ENCODE results near the gene TTC23. TPM values are rescaled to one million over a fixed set of nuclear protein-coding genes. Genes with fewer than 3 reads are reported as not detected.
A peak's percentile ranks its signal among the peaks of the same experiment; 100 is the strongest.

TTC23 gene
- polyA plus RNA-seq, 4 donors = 27.4 to 32.6 (median 31.6) TPM

DNA sequence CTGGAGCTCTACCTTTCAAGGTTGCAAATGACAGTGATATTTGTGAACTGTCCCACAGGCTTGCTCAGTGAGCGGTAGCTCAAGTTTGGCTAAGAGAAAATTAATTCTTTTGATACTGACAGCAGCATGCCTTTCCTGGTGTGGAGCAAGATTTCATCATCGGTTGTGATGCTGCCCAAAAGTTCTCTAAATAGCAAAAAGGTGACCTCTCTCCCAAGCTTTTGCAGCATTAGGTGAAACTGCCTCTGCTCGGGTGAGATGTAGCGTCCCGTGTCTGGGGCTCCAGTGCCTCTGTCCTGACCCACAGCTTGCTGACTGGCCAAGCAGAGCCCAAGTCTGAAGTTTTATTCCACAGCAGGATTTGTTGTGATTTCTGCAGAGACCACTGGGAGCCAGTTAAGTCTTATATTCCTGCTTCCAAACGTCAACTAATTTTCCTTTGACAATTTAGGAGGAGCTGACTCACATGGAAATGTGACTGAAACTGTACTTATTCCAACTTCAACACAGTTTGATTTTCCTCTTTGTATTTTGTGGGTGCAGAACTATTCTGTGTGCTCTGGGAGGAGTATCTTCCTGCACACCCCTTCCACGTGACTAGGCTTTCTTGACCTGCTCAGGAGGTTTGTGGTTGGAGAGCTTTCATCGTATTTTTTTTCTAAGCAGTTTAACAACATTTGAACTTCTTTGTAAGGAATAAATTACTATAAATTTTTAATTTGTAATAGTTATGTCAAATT, 138.6 kb downstream of the TTC23 start:
- no peak for DNase-seq (ENCODE audit: low read depth in 4 of 4, low spot score in 3 of 4)

DNA sequence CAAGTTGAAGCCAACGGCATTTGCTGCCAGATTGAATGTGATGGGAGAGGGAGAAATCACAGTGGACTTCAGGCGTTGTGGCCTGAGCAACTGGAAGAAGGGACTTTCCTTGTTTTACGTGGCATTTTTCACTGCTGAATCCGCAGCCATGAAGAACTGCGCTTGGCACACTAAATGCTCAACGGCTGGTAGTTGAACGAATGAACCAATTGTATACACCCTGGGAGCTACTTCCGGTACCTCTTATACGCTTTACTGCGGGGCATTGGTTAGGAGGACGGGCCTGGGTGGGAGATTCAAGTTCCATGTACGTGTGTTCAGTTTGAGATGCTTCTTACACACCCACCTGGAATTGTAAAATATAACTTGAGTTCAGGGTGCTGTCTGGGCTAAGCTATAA, 139.3 kb downstream of the TTC23 start:
- DNase-seq (ENCODE audit: low read depth in 4 of 4, low spot score in 3 of 4) = no peak

DNA sequence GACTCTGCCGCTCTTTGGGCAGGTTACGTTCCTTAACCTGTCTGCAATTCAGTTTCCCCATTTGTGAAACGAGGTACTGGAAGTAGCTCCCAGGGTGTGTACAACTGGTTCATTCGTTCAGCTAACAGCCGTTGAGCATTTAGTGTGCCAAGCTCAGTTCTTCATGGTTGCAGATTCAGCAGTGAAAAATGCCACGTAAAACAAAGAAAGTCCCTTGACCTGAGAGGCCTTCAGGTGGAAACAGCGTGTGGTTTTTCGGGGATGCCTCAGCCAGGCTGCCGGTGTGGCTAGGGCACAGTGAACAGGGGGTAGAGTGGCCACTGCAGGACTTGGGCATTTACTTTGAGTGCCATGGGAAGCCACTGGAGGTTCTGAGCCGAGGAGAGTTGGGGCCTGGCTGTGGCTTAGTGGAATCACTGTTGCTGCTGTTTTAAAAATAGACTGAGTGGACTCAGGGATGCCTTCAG, 139.8 kb downstream of the TTC23 start:
- no peak for DNase-seq (ENCODE audit: low read depth in 4 of 4, low spot score in 3 of 4)

DNA sequence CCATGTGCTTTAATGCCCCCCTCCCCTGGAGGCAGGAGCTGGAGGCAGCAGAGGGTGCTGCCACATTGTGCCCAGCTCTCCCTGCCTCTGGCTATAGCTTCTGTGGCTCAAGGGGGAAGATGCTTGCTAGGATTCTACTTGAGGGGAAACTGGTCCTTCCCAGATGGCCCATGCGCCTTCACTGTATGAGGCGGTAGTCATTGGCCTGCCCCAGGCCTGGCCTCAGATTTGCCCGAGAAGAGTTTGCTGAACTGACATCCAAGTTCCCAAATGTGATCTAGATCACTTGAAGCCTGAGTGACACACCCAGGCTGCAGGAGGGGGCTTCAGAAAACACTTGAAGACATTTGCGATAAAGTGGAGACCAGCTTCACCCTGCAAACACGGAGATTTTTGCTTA, 140.4 kb downstream of the TTC23 start:
- no peak for DNase-seq (ENCODE audit: low read depth in 4 of 4, low spot score in 3 of 4)

DNA sequence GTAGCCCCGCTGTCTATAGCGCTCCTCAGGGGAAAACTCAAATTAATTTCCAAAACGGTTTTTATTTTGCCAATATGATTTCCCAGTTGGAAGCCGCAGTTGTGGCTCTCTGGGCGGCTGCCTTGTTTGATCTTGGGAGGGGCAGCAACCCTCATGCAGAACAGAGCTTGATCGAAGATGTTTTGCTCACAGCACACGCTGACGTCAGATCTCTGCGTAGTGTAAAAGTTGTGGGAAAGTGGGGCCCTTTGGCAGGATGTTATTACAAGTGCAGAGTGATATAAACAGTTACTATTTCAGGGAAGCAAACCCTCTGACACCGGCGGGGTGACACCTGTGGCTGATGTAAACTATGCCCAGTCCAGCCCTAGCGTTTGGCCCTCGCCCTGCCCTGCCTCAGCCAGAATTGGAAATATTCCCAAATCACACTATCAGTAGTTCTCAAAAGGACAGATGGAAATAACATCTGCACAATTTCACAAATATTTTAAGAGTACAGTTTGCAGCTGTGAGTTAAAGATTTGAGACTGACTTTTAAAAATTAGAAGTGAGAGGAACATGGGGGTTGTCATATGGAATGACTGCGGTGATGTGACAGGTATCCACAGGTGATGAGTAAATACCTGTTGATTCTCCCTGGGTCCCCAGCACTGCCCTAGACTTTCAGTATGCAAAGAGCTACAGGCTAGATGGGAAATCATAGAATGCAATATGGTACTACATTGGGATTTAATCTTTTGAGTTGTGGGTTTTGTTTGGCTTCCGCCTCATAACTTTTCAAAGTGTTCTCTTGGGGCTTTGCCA, 142.8 kb downstream of the TTC23 start:
- DNase-seq (ENCODE audit: low read depth in 4 of 4, low spot score in 3 of 4) = no peak

DNA sequence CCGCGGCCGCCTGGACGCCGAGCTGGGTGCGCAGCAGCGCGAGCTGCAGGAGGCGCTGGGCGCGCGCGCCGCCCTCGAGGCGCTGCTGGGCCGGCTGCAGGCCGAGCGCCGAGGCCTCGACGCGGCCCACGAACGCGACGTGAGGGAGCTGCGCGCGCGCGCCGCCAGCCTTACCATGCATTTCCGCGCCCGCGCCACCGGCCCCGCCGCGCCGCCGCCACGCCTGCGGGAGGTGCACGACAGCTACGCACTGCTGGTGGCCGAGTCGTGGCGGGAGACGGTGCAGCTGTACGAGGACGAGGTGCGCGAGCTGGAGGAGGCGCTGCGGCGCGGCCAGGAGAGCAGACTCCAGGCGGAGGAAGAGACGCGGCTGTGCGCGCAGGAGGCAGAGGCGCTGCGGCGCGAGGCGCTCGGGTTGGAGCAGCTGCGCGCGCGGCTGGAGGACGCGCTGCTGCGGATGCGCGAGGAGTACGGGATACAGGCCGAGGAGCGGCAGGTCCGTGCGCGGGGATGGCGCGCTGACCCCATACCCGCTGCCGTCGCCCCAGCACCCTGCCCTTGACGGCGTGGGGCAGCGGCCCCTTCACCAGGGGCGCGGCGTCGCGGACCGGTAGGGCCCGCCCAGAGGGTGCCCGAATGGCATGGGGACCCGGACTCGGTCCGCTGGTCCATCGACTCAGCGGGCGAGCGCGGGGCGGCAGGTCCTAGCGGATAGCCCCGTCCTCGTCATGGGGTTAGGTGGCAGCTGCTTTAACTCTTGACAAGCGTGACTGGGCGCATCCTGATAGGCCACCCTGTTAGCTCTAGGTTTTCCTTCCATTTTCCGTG, 143.7 kb downstream of the TTC23 start:
- peak in 2 of 4 donors; percentile 40 to 48 for DNase-seq (ENCODE audit: low read depth in 4 of 4, low spot score in 3 of 4)

DNA sequence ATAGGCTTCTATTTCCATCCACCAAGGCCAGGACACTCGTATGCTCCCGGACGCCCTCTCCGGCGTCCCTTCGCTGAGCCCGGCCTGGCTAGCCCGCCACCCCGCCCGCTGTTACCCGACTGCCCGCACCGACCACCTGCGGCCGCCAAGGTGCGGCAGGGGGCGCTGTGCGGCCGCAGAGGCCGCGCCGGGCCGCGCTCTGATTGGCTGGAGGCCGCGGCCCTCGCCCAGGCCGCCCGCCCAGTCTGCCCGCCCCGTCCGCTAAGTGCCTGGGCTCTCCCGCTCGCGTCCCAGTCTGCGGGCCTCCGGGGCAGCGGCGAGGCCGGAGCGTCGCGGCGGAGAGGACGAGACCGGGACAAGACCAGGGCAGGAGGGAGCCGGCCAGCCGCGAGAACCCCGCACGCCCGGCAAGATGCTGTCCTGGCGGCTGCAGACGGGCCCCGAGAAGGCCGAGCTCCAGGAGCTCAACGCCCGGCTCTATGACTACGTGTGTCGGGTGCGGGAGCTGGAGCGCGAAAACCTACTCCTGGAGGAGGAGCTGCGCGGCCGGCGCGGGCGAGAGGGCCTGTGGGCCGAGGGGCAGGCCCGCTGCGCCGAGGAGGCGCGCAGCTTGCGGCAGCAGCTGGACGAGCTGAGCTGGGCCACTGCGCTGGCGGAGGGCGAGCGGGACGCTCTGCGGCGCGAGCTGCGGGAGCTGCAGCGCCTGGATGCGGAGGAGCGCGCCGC, 144.4 kb downstream of the TTC23 start, which contains the start of gene SYNM:
SYNM (plus strand) TSS at position 293 of the 726 bp plus-strand sequence; CDS start at position 413, 120 bp downstream.
- peak; percentile 53 to 61 (median 60) for DNase-seq (ENCODE audit: low read depth in 4 of 4, low spot score in 3 of 4)

DNA sequence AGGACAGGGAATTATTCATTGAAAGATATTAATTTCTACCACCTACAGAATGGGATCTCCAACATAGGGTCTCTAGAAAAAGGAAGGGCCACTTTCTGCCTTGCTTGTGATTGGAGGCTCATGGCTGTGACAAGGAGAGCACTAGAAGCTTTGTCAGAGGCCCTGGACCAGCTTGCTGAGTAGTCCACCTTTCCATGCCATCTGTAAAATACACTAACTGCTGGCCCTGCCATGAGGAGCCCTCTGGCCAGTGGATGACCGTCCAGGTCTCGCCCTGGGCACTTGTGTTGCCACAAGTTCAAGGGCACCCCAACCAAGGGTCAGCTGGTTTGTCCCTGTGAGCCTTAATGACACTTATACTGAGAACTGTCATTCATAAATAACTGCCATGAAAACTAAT, 146.1 kb downstream of the TTC23 start:
- DNase-seq (ENCODE audit: low read depth in 4 of 4, low spot score in 3 of 4) = no peak

DNA sequence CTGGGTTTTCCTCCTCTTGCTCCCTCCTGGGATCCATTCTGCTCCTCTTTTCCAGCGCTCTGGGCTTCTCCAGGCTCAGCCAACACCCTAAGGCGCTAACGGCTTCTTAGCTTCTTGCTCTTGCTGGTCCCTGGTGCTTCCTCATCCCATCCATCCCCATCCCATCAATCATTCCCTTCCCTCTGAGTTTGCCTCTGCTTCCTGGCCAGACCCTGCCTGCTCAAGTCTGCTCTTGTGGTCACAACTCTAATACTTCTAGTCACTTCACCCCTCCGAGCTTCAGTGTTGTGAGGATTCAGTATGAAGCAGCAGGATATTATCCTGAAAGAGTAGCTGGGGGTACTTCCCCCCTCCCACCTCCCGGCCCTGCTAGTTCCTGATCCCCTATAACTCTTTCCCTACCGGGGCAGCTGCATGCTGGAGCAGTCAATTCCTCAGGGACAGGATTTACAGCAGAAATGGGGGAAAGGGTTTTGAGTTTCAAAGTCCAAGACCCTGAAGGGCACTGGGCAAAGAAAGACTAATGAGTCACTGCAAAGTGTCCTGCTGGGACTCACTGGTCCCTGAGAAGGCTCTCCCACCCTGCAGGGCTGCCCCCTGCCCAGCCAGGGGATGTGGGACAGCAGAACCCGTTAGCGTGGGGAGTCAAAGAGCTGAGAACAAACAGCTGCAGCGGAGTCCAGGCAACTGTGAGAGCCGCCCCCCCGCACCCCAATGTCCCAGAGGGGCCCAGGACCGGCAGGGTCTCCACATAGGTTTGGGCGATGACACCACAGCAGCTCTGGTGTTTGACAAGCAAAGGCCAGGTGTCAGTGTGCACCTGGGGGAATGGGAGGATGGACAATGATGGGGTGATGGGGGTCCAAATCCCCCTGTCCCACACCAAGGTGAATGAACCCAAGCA, 146.8 kb downstream of the TTC23 start:
- DNase-seq (ENCODE audit: low read depth in 4 of 4, low spot score in 3 of 4) = peak in 1 of 4 donors; percentile 8

DNA sequence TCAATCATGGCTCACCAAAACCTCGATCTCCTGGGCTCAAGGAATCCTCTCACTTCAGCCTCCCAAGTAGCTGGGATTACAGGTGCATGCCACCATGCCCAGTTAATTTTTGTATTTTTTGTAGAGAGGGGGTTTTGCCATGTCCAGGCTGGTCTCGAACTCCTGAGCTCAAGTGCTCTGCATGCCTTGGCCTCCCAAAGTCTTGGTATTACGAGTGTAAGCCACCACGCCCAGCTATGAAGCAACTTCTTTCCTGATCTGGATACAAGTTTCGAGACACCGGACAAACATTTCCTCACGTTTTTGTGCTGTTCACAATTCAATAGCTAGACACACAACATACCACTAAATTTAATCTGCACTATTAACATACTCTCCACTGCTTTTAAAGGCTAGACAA, 147.9 kb downstream of the TTC23 start:
- no peak for DNase-seq (ENCODE audit: low read depth in 4 of 4, low spot score in 3 of 4)

DNA sequence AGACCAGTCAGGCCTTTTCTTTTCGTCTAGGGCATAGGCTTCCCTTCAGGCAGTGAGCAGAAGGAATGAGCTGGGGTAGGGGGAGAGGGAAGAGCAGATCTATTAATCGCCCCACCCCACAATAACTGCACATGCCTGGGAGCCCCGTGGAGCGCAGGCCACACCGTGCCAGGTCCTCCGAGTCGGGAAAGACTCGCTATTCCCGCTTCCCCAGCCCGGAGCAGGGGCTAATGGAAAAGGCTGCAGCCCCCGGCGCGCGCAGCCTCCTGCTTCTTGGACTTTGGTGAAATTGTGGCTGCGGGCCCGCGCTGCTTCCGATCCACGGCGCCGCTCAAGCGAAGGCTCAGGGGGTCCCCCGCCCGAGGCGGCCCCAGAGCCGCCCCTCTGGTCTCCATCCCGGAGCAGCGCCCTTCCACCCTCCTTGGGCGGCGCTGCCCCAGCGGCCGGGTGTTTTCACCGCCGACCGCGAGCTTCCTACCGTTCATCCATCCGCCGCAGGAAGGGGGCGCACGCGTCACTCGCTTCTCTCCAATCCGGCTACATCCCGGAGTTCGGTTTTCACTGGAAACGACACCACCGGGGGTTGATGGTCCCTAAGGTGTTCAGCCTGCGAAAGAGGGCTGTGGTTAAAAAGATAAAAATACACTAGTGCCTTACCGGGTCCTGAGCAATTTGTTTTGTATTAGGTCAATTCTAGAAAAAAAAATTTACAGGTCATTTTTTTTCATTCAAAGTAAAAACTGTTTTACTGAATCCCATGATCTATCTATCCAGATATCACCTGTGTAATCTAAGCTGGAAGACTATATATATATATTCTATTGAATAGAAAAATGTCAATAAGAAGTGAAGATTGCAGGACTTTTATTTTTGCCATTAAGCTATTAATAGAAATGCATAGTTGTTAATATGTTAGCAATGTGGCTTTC, 148.9 kb downstream of the TTC23 start:
- DNase-seq (ENCODE audit: low read depth in 4 of 4, low spot score in 3 of 4) = peak in 3 of 4 donors; percentile 43 to 60 (median 52)

DNA sequence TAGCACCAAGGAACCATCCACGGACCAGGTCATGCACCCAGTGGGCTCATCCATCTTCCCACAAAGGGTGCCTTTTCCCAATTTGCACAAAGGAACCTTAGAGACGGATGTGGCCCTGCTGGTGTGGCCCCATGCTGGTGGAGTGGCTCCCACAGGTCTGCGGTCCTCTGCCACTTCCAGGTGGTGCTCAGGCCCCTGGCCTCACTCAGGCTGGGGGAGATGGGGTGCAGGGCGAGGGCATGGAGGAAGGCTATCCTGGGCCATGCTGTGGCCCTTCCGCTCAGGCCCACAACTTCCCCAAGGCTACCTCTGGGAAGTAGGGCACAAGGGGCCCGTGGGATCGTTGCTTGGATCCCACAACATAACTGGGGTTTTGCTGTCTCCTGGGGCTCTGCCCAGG, 149.7 kb downstream of the TTC23 start:
- DNase-seq (ENCODE audit: low read depth in 4 of 4, low spot score in 3 of 4) = no peak

DNA sequence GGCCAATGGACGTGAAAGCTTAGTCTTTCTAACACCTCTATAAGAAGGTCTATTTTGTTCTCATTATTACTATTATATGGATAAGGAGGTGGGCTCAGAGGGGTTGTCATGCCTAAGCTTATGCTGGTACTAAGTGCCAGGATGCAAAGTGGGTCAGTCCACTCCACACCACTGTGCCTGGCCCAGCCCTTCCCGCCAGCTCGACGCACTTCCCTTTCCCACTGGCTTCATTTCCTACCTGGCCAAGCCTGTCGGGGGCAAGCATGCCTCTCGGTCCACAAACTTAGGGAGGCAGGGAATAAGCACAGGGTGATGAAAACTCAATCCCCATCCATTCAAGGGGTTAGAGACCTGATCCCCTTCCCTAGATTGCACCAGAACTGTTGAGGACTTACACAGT, 150.4 kb downstream of the TTC23 start:
- DNase-seq (ENCODE audit: low read depth in 4 of 4, low spot score in 3 of 4) = no peak

DNA sequence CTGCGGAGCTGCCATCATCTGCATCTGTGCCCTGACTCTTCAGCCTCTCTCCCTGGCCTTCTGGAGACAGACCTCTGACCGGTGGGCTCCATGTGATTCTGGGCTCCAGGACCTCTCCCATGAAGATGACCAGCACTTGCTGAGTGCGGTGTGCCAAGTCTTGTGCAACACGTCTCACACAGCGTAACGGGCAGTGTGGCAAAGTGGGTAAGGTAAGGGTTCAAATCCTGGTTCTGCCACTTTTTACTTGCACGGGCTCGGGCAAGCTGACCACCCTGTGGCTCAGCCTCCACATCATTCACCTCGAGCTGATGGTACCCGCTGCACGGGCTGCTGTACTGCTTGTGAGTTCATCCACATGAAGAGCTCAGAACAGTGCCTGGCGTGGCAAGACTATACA, 151.0 kb downstream of the TTC23 start:
- DNase-seq (ENCODE audit: low read depth in 4 of 4, low spot score in 3 of 4) = no peak

DNA sequence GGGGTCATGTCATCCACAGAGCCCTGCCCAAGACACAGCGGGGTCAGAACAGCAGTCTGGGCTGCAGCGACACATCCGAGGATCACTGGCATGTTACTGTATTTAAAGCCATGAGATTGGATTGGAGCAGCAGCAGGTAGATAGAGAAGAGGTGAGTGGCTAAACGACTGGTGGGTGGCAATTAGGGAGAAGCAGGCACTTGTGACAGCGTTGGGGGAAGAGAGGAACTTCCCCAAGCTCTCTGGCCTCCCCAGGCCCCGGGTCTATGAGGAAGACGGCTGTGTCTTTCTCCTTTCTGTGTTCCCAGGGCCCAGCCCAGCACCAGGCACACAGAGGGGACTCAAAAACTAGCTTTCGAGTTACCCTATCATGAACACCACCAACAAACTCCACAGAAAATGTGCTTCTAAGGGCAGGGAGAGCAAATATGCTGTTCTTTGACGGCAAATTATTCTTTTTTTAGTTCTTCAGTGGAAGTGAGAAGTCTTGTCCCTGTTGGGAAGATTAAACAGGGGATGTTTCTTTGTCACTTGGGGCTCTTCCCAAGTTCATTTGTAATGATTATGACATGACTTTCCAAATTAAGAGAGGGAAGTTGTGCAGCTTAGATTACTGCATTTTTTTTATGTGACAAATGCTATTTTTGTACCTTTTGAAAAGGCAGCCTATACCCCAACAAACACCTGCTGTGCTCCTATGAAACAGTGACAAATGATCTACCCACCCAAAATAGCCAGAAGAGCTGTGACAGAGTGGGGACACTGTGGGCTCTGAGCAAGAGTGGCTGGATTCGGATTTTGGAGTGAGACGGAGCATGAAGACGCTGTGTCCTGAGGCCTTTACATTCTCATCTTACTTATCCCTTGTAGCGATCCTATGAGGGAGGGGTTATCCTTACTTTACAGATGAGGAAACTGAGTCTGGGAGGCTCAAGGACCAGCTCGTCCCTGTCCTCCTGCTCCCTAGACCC, 151.7 kb downstream of the TTC23 start:
- DNase-seq (ENCODE audit: low read depth in 4 of 4, low spot score in 3 of 4) = no peak

DNA sequence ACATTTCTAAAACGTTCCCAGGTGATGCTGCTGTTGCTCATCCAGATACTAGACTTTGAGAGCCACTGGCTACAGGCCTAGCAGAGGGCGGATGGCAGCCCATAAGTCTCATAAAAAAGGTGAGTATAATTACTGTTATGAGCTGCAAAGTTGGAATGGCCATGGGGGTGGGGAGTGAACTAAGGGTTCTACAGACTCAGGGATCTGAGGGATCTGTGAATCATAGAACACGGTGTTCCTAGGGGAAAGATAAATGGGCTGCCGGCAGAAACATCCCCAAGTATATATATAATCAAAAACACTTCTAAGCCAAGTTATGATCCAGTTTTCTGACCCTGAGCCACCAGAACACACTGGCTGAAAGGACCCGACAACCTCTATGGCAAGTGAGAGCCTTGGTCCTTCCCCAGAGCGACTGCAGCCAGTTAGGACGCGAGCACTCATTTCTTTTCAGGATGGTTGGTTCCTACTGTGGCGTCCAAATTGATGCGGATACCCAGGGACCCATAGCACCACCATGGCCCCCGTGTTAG, 152.4 kb downstream of the TTC23 start:
- DNase-seq (ENCODE audit: low read depth in 4 of 4, low spot score in 3 of 4) = no peak
